Gastrocnemius medialis (tissue), 4 donors: ENCODE measurements around the gene GIT2.
"Not testable (repeated sequence)": the region's sequence is repeated elsewhere in the genome, so short reads cannot be mapped to it uniquely, and the experiment has no call there.

ENCODE experiments used
- CTCF ChIP-seq, 5 experiments: fragments of 450-650 bp in 3 of 5; fragments of 200-600 bp in 2 of 5; sonication (generic) in 2 of 5; IDR thresholded peaks in 4 of 5; conservative IDR thresholded peaks in 1 of 5; 1 replicate in 4 of 5; 2 replicates in 1 of 5; pipeline ENCODE4 v1.5.1; 2016 to 2019; ENCODE audit warnings: antibody characterized with exemption in 5 of 5, mild to moderate bottlenecking in 3 of 5, moderate library complexity in 3 of 5
- POLR2A ChIP-seq, 2 donors: fragments of 450-650 bp; IDR thresholded peaks; one replicate each; pipeline ENCODE4 v1.6.1; 2017; ENCODE audit warnings: antibody characterized with exemption in 2 of 2, mild to moderate bottlenecking in 2 of 2, moderate library complexity in 2 of 2

- not testable (repeated sequence) for TF ChIP-seq CTCF (IDR thresholded peaks at IDR 0.05 in 4 of 5, conservative IDR thresholded peaks at IDR 0.05 in 1 of 5); POLR2A (IDR thresholded peaks at IDR 0.05)
Measured at GRCh38 chr12:109986236-109986635, 9.9 kb downstream of the GIT2 start.
